DMS53 treated with DMSO at 0.1 percent for 48 hours (cell line): ENCODE data around the gene TUBA1C.
"Not testable (repeated sequence)": the region's sequence is repeated elsewhere in the genome, so short reads cannot be mapped to it uniquely, and the experiment has no call there.

Source experiments
- DNase-seq: peaks from one replicate; lab custom pipeline; 2025; ENCODE audit not compliant: unreplicated experiment; lab: John Stamatoyannopoulos, UW

The TUBA1C gene

DNA sequence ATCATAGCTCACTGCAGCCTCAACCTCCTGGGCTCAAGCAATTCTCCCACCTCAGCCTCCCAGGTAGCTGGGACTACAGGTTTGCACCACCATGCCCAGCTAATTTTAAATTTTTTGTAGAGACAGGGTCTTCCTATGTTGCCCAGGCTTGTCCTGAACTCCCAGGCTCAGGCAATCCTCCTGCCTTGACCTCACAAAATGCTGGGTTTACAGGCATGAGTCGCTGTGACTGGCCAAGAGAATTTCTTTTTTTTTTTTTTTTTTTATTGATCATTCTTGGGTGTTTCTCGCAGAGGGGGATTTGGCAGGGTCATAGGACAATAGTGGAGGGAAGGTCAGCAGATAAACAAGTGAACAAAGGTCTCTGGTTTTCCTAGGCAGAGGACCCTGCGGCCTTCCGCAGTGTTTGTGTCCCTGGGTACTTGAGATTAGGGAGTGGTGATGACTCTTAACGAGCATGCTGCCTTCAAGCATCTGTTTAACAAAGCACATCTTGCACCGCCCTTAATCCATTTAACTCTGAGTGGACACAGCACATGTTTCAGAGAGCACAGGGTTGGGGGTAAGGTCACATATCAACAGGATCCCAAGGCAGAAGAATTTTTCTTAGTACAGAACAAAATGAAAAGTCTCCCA is 18.0 kb downstream of the TUBA1C start:
- not testable (repeated sequence) for DNase-seq

DNA sequence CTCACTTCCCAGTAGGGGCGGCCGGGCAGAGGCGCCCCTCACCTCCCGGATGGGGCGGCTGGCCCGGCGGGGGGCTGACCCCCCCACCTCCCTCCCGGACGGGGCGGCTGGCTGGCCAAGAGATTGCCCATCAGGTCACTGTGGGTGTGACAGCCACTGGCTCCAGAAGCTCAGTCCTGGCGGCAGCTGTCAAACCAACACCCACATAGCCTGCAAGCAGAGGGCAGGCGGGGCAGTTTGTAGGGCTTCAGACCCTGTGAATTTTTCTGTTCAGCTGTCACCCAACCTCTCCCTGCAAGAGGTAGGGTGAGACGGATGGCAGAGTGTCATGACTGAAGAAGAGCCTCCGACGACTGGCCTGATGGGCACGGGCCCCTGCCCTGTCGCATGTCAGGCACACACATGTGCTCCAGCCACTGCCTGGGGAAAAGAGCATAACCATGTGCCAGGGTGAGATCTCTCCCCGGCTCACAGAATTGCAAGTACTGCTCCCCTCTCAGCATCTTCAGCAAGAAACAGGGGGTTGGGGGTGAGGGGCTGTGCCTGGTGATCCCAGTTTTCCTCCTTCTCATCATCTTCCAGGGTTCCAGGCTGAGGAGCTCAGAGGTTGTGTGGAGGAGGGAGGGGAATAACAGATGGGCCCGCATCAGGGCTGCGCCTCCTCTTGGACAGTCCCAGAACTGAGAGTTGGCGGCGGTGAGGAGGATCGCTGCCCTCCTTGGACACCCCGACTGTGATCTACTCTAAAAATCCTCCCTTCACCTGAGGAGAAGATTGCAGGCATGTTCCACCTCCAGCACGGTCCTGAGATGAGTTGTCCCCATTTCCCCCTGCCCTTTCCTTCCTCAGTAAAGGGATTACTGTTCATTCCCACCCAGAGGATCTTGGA is 18.9 kb downstream of the TUBA1C start:
- DNase-seq, result no peak

DNA sequence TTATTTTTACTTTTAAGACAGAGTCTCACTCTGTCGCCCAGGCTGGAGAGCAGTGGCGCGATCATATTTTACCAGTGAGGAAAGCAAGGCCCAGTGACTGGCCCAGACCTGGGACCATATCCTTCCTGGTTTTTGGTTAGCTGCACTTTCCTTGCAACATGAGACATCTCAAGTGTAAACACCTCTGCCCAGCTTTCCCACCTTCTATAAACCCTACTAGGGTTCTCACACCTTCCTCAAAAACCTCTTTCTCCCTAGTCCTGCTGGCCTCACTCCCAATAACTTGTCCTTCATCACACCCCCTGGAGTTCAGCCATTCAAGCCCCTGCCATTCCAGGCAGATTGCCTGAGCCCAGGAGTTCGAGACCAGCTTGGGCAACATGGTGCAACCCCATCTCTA is 19.8 kb downstream of the TUBA1C start:
- no peak for DNase-seq

DNA sequence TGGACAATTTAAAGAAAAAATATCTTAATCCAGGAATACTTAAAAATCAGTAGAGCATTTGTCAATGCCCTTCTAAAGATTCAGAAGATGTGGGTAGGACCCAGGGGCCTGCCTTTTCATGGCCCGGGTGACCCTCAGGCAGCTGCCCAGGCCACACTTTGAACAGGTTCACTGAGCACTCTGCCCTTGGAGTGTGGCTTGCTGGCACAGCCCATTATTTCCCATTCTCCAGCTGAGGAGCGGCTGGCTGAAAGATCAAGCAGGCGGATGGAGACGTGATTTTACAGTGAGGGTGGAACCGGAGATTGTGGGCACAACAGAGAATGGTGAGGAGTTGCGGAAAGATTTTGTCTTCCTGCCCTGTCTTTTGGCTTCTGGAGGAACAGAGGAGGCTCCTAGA is 23.0 kb downstream of the TUBA1C start:
- DNase-seq, result no peak

DNA sequence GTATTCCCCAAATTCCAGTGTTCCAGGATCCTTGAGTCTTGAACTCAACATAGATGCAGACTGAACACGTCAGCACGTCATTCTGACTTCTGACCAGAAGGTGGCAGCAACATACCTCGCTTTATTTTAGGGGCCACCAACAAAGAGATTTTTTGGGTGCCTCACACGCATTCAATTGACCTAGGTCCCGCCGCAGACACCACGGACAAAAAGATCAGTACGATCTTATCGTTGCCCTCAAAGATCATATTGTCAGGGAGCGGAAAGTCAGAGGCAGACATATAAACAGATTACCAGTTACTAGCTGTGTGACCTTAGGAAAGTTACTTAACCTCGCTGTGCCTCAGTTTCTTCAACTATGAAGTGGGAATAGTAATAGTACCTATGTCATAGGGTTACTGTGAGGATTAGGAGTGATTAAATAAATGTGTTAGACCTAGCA is 23.6 kb downstream of the TUBA1C start:
- DNase-seq, result peak; percentile 21

DNA sequence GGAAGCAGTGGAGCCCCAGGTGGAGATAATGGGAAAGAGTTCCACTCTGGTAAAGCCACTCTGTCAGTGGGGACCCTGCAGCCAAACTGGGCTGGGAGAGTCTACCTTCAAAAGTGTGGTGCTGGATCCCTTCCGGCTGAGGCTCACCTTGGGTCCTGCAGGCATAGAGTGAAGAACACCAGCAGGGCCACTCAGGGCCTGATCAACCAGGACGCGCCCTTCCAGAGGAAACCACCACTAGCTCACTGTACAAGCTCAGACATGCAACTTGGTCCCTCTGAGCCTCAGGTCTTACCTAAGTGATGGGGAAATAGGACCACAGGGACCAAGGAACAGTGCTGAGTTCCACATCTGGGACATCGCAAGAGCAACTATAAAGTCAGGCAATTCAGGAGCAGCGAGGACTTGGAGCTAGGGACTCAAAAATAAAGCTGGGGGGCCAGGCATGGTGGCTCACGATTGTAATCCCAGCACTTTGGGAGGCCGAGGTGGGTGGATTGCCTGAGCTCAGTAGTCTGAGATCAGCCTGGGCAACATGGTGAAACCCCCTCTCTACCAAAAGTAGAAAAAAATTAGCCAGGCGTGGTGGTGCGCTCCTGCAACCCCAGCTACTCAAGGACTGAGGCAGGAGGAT is 24.2 kb downstream of the TUBA1C start:
- DNase-seq, result no peak

DNA sequence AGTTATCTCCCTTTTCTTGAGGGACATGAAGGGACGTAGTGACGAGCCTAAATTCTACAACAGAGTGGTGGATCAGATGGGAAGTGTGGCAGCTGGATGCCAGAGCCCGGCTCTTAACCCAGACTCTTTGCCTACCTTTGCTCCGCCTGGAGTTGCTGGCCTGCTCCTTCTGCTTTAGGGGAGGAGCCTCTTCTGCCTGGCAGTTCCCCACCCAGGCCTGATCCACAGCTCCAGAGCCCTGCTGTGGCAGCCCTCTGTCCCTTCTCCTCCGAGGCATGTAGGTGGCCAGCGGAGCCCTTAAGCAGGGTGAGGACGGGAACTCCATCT is 27.8 kb downstream of the TUBA1C start:
- no peak for DNase-seq

DNA sequence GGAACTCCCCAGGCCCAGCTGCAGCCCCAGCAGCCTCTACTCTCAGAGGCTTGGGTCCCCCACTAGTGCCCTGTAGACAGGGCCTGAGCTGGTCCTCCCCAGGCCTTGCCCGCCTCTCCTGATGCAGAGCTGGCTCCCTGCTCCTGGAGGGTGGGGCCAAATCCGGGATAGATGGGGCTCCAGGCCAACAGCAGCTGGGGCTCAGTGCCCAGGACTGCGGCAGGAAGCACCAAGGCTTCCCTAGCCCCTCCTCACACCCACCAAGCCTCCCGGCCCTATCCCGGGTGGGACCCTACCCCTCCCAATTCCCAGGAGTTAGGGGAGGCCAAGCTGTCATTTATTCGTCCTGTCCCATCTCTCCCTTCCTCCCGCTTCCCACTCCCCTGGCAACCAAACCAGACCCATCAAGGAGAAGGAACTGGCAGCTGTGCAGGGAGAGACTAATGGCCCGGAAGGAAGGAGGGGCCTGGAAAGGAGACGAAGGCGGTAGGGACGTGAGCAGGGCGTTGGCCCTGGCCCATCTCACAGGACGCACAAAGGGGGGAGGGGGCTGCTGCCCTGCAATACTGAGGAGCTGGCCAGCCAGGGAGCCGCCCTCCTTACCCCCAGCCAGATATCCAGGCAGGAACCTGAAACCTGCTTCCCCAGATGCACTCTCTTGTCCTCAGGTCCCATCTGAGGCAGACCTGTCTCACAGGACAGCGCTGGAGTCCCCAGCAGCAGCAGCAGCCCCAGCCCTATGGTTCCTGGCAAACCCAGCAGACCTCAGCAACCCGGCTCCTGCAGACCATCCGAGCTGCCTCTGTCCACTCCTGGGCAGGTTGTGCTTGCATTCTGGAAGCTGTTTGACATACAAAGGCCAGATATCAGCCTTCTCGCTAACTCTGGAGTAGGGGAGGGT is 28.4 kb downstream of the TUBA1C start:
- no peak for DNase-seq

DNA sequence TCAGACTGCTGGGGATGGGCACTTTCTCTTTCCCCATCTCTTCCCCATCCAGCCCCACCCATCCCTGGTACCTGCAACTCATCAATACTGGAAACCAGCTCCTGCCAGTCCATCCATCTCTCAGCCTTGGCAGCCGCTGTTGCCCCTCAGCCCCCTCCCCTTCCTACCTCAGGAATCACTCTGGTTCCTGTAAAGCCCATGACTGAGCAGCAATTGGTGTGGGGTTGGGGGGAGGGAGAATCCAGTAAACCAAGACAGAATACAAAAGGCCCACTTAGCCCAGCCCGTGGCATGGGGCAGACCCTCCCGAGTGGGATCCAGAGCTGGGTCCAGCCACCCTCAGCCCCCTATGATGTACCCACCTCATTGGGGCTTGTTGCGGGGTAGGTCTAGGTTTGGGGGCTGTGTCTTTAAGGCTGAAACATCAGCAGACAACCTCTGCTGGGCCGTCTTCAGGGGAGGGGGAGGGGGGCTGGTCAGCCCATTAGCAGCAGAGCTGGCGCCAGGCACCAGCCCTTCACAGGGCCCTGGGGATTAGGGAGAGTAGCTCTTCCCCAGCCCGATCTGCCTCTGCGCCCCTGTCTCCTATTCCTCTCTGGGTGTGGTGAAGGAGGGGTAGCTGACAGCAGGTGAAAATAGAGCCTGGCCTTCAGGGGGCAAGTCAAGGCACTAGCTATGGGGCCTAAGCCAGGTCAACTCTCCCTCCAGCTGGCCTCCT is 29.4 kb downstream of the TUBA1C start:
- DNase-seq, result no peak

DNA sequence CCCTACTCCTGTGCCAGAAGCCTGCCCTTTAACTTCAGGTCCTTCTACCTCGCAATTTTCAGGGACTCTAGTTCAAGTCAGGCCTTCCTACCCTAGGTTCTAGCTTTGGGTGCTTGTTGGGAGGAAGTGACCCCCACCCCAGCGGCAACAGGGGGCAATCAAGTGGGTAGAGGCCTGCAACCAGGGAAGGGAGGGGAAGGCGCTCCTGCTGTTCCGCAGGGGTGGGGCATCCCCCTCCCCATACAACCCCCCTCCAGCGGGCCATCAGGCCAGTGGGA is 29.9 kb downstream of the TUBA1C start:
- no peak for DNase-seq

DNA sequence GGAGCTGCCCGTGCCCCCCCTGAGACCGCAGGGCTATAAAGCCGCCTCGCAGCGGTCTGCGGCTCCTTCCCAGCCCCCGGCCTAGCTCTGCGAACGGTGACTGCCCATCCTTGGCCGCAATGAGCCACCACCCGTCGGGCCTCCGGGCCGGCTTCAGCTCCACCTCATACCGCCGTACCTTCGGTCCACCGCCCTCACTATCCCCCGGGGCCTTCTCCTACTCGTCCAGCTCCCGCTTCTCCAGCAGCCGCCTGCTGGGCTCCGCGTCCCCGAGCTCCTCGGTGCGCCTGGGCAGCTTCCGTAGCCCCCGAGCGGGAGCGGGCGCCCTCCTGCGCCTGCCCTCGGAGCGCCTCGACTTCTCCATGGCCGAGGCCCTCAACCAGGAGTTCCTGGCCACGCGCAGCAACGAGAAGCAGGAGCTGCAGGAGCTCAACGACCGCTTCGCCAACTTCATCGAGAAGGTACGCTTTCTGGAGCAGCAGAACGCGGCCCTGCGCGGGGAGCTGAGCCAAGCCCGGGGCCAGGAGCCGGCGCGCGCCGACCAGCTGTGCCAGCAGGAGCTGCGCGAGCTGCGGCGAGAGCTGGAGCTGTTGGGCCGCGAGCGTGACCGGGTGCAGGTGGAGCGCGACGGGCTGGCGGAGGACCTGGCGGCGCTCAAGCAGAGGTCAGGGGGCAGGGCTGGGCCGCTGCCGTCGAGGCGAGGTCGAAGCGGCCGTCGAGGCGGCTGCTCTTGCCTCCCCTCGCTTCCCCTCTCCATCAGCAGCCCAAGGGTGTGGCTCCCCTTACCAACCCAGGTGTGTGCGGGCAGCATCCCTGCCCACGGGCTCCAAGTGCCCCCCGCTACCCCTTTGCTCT is 30.4 kb downstream of the TUBA1C start, which contains the start of gene PRPH:
Gene PRPH (plus strand): TSS at position 66 of the 855 bp plus-strand sequence. CDS start 54 bp downstream, at position 120.
- no peak for DNase-seq

DNA sequence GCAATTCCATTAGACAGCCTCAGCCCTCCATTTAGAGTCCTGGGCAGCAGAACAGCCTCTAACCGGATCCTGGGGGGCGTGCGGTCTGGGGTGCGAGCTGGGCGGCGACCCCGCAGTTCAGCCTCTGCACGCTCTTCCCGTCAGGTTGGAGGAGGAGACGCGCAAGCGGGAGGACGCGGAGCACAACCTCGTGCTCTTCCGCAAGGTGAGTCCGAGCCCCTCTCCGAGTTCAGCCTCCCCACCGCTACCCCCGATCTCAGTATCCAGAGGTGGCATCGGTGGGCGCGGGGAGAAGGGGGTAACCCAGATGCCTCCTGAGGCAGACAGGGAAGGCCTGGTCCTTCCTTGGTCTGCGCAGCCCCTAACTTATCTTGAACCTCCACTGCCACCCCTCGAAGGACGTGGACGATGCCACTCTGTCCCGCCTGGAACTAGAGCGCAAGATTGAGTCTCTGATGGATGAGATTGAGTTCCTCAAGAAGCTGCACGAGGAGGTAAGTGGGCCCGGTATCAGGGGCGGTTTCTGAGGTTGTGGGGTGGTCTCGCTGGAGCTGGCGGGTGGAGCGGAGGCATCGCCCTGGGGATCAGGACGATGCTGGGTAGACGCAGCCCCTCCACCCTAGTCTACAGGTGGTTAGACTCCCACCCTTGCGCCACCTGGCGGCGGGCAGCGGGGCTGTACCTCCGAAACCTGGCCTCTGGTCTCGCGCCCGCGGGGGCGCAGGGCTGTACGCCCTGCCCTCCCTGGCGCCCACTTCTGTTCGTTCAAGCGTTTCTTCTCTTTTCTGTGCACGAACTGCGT is 31.4 kb downstream of the TUBA1C start:
- peak; percentile 70 for DNase-seq

DNA sequence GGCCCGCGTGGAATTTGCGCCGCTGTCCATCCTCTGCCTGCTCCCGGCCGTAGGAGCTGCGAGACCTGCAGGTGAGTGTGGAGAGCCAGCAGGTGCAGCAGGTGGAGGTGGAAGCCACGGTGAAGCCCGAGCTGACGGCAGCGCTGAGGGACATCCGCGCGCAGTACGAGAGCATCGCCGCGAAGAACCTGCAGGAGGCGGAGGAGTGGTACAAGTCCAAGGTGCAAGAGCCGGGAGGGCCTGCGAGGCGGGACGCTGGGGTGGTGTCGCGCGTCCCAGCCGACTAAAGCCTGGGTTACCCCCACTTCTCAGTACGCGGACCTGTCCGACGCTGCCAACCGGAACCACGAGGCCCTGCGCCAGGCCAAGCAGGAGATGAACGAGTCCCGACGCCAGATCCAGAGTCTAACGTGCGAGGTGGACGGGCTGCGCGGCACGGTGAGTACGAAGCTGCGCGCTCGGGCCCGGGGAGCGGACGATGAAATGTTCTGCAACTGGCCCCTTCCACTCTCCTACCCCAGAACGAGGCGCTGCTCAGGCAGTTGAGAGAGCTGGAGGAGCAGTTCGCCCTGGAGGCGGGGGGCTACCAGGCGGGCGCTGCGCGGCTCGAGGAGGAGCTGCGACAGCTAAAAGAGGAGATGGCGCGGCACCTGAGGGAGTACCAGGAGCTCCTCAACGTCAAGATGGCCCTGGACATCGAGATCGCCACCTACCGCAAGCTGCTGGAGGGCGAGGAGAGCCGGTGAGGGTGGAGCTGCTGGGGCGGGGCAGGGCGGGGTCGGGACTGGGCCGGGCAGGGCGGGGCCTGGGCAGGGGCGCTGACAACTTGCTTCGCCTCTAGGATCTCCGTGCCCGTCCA is 32.2 kb downstream of the TUBA1C start:
- peak; percentile 81 for DNase-seq

DNA sequence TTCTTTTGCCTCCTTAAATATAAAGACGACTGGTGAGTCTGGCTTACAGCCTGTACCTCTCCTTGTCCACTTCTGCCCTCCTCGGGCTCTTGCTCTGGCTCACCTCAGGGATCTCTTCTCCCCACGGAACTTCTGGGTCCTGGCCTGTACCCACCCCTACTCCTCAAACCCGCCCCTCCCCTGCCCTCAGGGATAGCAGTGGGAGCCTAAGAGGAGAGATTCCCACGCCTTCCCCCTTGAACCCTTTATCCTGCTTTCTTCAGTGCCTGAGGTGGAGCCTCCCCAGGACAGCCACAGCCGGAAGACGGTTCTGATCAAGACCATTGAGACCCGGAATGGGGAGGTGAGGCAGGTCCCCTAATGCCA is 32.8 kb downstream of the TUBA1C start:
- no peak for DNase-seq

DNA sequence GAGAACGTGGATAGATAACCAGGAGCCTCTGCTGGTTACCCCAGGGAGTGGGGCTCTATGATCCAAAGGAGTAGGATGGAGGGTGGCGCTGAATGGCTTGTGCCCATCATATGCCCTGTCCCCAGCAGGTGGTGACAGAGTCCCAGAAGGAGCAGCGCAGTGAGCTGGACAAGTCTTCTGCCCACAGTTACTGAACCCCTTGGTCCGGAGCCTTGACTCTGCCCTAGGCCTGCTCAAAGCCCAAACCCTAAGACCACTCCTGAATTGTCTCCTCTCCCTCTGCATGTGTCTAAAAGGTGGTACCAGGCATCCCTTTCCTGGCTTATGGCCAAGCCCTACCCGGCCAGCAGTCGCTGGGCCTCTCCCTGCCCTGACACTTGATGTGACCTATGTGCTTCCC is 33.3 kb downstream of the TUBA1C start:
- DNase-seq, result peak; percentile 15

DNA sequence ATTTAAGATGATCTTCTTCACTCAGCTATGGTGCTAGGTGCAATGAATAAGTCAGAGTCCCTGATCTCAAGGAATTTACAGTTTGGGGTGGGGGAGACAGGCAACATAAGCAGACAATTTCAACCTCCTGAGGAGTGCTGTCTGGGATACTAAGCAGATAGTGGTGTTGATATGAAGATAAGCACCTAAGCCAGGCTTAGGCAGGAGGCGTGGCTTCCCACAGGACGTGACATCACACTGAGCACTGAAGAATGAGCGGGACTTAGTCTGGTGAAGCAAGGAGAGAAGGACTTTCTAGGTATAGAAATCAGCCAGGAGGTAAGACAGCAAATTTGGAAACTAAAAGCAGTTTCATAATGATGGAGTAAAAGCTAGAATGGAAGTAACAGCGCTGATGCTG is 36.9 kb downstream of the TUBA1C start:
- DNase-seq, result no peak

DNA sequence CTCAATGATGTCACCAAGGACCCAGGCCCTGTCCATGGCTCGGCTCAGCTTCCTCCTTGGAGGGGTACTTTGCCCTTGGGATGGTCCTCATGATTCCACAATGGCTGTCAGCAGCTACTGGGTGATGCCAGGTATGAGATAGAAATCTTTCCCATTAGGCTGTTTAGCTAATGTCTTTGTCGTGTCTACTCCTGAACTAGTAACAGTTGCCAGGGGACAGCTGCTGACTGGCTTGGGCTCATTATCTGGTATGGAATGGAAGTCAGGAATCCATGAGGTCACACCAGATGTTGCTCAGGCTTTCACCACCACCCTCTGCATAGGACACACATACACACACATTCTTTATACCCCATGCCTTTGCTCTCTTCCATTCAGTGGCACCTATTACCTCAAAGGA is 39.3 kb downstream of the TUBA1C start:
- no peak for DNase-seq
